Liver (tissue), 9 donors: ENCODE measurements around the gene CAB39. TPM values are rescaled to one million over a fixed set of nuclear protein-coding genes. Genes with fewer than 3 reads are reported as not detected.

Experiments
- DNase-seq: peaks from one replicate; pipeline ENCODE4 v3.0.0-alpha.2; 2017; ENCODE audit warnings: low spot score
- H3K27ac ChIP-seq, 2 donors: one replicate each; pipeline ENCODE4 v1.7.0; 2013; ENCODE audit warnings: inconsistent platforms in 2 of 2, low read length in 2 of 2, control low read depth in 1 of 2, low read depth in 1 of 2, mild to moderate bottlenecking in 1 of 2
- H3K27me3 ChIP-seq, 4 donors: one replicate each; pipeline versions ENCODE4 v1.6.1 to v1.7.0; 2013; ENCODE audit warnings: low read length in 3 of 4, inconsistent platforms in 1 of 4, mild to moderate bottlenecking in 1 of 4, moderate library complexity in 1 of 4; ENCODE audit not compliant: control insufficient read depth in 4 of 4, insufficient read depth in 4 of 4
- H3K36me3 ChIP-seq, 4 donors: one replicate each; pipeline versions ENCODE4 v1.6.1 to v1.7.0; 2013; ENCODE audit warnings: low read length in 3 of 4, mild to moderate bottlenecking in 3 of 4, low read depth in 1 of 4, moderate library complexity in 1 of 4; ENCODE audit not compliant: control insufficient read depth in 4 of 4, insufficient read depth in 3 of 4
- H3K4me1 ChIP-seq, 4 donors: one replicate each; pipeline versions ENCODE4 v1.6.1 to v1.7.0; 2013; ENCODE audit warnings: low read length in 3 of 4, mild to moderate bottlenecking in 3 of 4, moderate library complexity in 1 of 4; ENCODE audit not compliant: control insufficient read depth in 4 of 4, insufficient read depth in 4 of 4
- H3K4me3 ChIP-seq, 3 donors: one replicate each; pipeline versions ENCODE4 v1.6.1 to v1.7.0; 2013; ENCODE audit warnings: low read length in 3 of 3, control low read depth in 1 of 3, low read depth in 1 of 3, mild to moderate bottlenecking in 1 of 3
- H3K9ac ChIP-seq, 2 donors: one replicate each; pipeline ENCODE4 v1.7.0; 2013; ENCODE audit warnings: low read length in 2 of 2, mild to moderate bottlenecking in 2 of 2, moderate library complexity in 2 of 2, control low read depth in 1 of 2, low read depth in 1 of 2
- H3K9me3 ChIP-seq, 4 donors: one replicate each; pipeline versions ENCODE4 v1.6.1 to v1.7.0; 2013; ENCODE audit warnings: low read length in 3 of 4; ENCODE audit not compliant: control insufficient read depth in 4 of 4
- ATF3 ChIP-seq: IDR thresholded peaks from 2 replicates; pipeline ENCODE4 v1.6.1; 2016; ENCODE audit warnings: antibody characterized with exemption
- EGR1 ChIP-seq, 2 donors: IDR thresholded peaks; 2 replicates each; pipeline ENCODE4 v1.6.1; 2016 to 2018; ENCODE audit warnings: antibody characterized with exemption in 2 of 2, low read depth in 2 of 2
- FOXA1 ChIP-seq: IDR thresholded peaks from 2 replicates; pipeline ENCODE4 v1.6.1; 2016; ENCODE audit warnings: antibody characterized with exemption
- FOXA2 ChIP-seq: IDR thresholded peaks from 2 replicates; pipeline ENCODE4 v1.6.1; 2016; ENCODE audit warnings: antibody characterized with exemption
- GABPA ChIP-seq, 2 donors: IDR thresholded peaks in 1 of 2; conservative IDR thresholded peaks in 1 of 2; 2 replicates each; pipeline ENCODE4 v1.6.1; 2016; ENCODE audit warnings: antibody characterized with exemption in 2 of 2, mild to moderate bottlenecking in 1 of 2, moderate library complexity in 1 of 2
- HNF4A ChIP-seq, 2 donors: conservative IDR thresholded peaks; 2 replicates each; pipeline ENCODE4 v1.6.1; 2016; ENCODE audit warnings: antibody characterized with exemption in 2 of 2, mild to moderate bottlenecking in 2 of 2
- HNF4G ChIP-seq: IDR thresholded peaks from 2 replicates; pipeline ENCODE4 v1.6.1; 2016; ENCODE audit warnings: antibody characterized with exemption
- JUND ChIP-seq, 2 donors: IDR thresholded peaks; 2 replicates each; pipeline ENCODE4 v1.6.1; 2016; ENCODE audit warnings: antibody characterized with exemption in 2 of 2
- MAX ChIP-seq: IDR thresholded peaks from 2 replicates; pipeline ENCODE4 v1.6.1; 2016; ENCODE audit warnings: antibody characterized with exemption
- NR2F2 ChIP-seq: IDR thresholded peaks from 2 replicates; pipeline ENCODE4 v1.6.1; 2016; ENCODE audit warnings: antibody characterized with exemption
- RAD21 ChIP-seq, 2 donors: IDR thresholded peaks; 2 replicates each; pipeline ENCODE4 v1.6.1; 2016; ENCODE audit warnings: antibody characterized with exemption in 2 of 2, mild to moderate bottlenecking in 2 of 2
- REST ChIP-seq: IDR thresholded peaks from 2 replicates; pipeline ENCODE4 v1.6.1; 2016; ENCODE audit warnings: antibody characterized with exemption, mild to moderate bottlenecking
- RXRA ChIP-seq, 2 donors: IDR thresholded peaks; 2 replicates each; pipeline ENCODE4 v1.6.1; 2017 to 2018; ENCODE audit warnings: antibody characterized with exemption in 2 of 2, mild to moderate bottlenecking in 1 of 2
- SP1 ChIP-seq: IDR thresholded peaks from 2 replicates; pipeline ENCODE4 v1.6.1; 2018; ENCODE audit warnings: antibody characterized with exemption, mild to moderate bottlenecking
- TAF1 ChIP-seq: conservative IDR thresholded peaks from 2 replicates; pipeline ENCODE4 v1.6.1; 2016; ENCODE audit warnings: antibody characterized with exemption, mild to moderate bottlenecking
- YY1 ChIP-seq: IDR thresholded peaks from 2 replicates; pipeline ENCODE4 v1.6.1; 2016; ENCODE audit warnings: antibody characterized with exemption, mild to moderate bottlenecking
- ZBTB33 ChIP-seq: IDR thresholded peaks from 2 replicates; pipeline ENCODE4 v1.6.1; 2016; ENCODE audit warnings: antibody characterized with exemption
- WGBS: extraction: QIAGEN DNeasy Blood & Tissue Kit; methylation state at CpG from one replicate; pipeline ENCODE4 v1.1.7; 2013; 5-methylcytosine and 5-hydroxymethylcytosine counted together
- polyA plus RNA-seq, 2 donors: library from polyadenylated mRNA; stranded (reverse) in 1 of 2; unstranded in 1 of 2; fragments of 200-250 nt in 1 of 2; fragments of >200 nt in 1 of 2; fragmentation: Nextera tagmentation in 1 of 2; extraction: Ambion mirVana in 1 of 2; gene quantifications; one replicate each; pipeline versions ENCODE4 v1.2.1 to v1.2.3, GENCODE V29; 2013 to 2015
- total RNA-seq, 2 donors: library from RNA; depleted of rRNA; stranded (reverse); fragments of >200 nt; gene quantifications; one replicate each; pipeline ENCODE4 v1.2.3, GENCODE V29; 2014
- TF ChIP-seq, protein P1 (sequence below): fragments of 150-350 bp; IDR thresholded peaks from 2 replicates; pipeline ENCODE4 v1.5.1; 2017; ENCODE audit warnings: improper control_type of control experiment, low read depth, low read length; ENCODE audit not compliant: missing input control
- donor health status: healthy.
- donor health status: healthy.
- donor health status: healthy.
- donor health status: healthy.
- donor health status: healthy.

Gene CAB39
- total and polyA plus RNA-seq, 4 donors: 9.2 to 39.8 (median 26.5) TPM

GRCh38 chr2:230711224-230711623 is 1.4 kb upstream of the CAB39 start:
- Histone ChIP-seq H3K27me3 (no peaks in the 10 kb centered on the region), H3K4me3 (no peak overlapping the region), H3K27ac (no peak overlapping the region), H3K9ac (no peak overlapping the region), H3K4me1 (peaks cover 0 to 27% (median 21%) of the 10 kb centered on the region in 4 donors), H3K9me3 (no peaks in the 10 kb centered on the region), H3K36me3 (no peaks in the 10 kb centered on the region)
- no peak for TF ChIP-seq ATF3
- no peak for TF ChIP-seq SP1
- no peak for TF ChIP-seq NR2F2
- no peak for TF ChIP-seq EGR1 (IDR thresholded peaks at IDR 0.05; ENCODE audit: low read depth in 2 of 2)
- 86% methylated on average over 11 of the region's 11 CpGs for WGBS
- DNase-seq: no peak

- no peaks in the 10 kb centered on the region for H3K9me3 ChIP-seq
- H3K4me3 ChIP-seq: peak overlapping the region; percentile 70 to 99 (median 76)
- no peaks in the 10 kb centered on the region for H3K27me3 ChIP-seq
- H3K9ac ChIP-seq: peak overlapping the region; percentile 53 to 97
- H3K4me1 ChIP-seq: peaks cover 3 to 29% (median 21%) of the 10 kb centered on the region in 4 donors
- H3K36me3 ChIP-seq: peaks cover 0 to 2% (median 0%) of the 10 kb centered on the region in 4 donors
- whole genome bisulfite sequencing: under 1% methylated on average over 62 of the region's 62 CpGs
- peak overlapping the region; percentile 75 to 84 for H3K27ac ChIP-seq
- DNase-seq: peak; percentile 69
- TF ChIP-seq HNF4A (conservative IDR thresholded peaks at IDR 0.05): no peak
- no peak for TF ChIP-seq SP1
- TF ChIP-seq JUND (IDR thresholded peaks at IDR 0.05): no peak
- TF ChIP-seq YY1: peak; percentile 23
- peak in 1 of 2 donors; percentile 10 for TF ChIP-seq RAD21 (IDR thresholded peaks at IDR 0.05)
These were observed 891 bp downstream of the CAB39 start for GRCh38 chr2:230713331-230714135.

DNA sequence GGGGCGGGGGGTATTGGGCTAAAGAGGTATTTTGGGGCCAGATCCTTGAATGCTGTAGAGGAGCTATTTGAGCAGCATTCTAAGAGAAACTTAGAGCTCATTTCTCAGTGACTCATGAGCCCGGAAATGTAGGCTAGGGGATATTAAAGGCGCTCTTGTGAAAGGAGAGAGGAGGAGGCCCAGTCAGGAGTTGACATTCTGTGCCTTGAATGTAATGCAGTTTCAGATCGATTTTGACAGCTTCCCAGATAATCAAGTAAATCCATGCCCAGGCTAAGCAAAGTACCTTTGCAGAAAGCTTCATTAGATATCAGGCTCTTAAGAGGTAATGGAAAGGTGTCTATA is 1.5 kb downstream of the CAB39 start:
- Histone ChIP-seq H3K27ac (peak overlapping the region; percentile 75 to 84), H3K36me3 (peaks cover 0 to 2% (median 0%) of the 10 kb centered on the region in 4 donors), H3K9me3 (no peaks in the 10 kb centered on the region), H3K27me3 (no peaks in the 10 kb centered on the region), H3K4me1 (peaks cover 4 to 29% (median 21%) of the 10 kb centered on the region in 4 donors), H3K9ac (peak overlapping the region in 1 of 2 donors; percentile 97), H3K4me3 (peak overlapping the region; percentile 70 to 99 (median 76))
- no peak for DNase-seq
- TF ChIP-seq FOXA1 (no peak), SP1 (no peak), EGR1 (IDR thresholded peaks at IDR 0.05; ENCODE audit: low read depth in 2 of 2) (no peak), FOXA2 (no peak), RXRA (IDR thresholded peaks at IDR 0.05) (no peak), GABPA (IDR thresholded peaks at IDR 0.05 in 1 of 2, conservative IDR thresholded peaks at IDR 0.05 in 1 of 2) (no peak), YY1 (no peak), JUND (IDR thresholded peaks at IDR 0.05) (no peak), ZBTB33 (no peak), HNF4G (no peak), TAF1 (no peak), MAX (no peak), HNF4A (conservative IDR thresholded peaks at IDR 0.05) (no peak), ATF3 (no peak), NR2F2 (no peak), REST (no peak), RAD21 (IDR thresholded peaks at IDR 0.05) (no peak)
- TF ChIP-seq, protein P1, sequence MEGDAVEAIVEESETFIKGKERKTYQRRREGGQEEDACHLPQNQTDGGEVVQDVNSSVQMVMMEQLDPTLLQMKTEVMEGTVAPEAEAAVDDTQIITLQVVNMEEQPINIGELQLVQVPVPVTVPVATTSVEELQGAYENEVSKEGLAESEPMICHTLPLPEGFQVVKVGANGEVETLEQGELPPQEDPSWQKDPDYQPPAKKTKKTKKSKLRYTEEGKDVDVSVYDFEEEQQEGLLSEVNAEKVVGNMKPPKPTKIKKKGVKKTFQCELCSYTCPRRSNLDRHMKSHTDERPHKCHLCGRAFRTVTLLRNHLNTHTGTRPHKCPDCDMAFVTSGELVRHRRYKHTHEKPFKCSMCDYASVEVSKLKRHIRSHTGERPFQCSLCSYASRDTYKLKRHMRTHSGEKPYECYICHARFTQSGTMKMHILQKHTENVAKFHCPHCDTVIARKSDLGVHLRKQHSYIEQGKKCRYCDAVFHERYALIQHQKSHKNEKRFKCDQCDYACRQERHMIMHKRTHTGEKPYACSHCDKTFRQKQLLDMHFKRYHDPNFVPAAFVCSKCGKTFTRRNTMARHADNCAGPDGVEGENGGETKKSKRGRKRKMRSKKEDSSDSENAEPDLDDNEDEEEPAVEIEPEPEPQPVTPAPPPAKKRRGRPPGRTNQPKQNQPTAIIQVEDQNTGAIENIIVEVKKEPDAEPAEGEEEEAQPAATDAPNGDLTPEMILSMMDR: no peak
- 1% methylated on average over 4 of the region's 4 CpGs for WGBS
